ENCODE results near the gene MDM4.

Gene MDM4

DNA sequence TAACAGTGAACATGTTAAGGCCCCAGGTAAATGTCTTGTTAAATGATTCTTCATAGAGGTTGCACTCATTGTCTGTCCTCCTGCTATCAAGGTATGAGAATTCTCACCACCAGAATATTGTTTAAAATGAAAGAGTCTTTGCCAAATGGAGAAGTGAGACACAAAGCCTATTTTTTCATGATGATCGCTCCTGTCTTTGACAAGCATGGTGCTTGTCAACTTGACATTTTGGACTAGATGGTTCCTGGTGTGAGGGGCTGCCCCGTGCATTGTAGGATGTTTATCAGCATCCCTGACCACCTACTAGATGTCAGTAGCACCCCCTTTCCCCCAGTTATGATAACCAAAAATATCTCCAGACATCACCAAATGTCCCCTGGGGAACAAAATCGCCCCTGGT lies 65.6 kb downstream of the MDM4 start:
- no peak for DNase-seq

DNA sequence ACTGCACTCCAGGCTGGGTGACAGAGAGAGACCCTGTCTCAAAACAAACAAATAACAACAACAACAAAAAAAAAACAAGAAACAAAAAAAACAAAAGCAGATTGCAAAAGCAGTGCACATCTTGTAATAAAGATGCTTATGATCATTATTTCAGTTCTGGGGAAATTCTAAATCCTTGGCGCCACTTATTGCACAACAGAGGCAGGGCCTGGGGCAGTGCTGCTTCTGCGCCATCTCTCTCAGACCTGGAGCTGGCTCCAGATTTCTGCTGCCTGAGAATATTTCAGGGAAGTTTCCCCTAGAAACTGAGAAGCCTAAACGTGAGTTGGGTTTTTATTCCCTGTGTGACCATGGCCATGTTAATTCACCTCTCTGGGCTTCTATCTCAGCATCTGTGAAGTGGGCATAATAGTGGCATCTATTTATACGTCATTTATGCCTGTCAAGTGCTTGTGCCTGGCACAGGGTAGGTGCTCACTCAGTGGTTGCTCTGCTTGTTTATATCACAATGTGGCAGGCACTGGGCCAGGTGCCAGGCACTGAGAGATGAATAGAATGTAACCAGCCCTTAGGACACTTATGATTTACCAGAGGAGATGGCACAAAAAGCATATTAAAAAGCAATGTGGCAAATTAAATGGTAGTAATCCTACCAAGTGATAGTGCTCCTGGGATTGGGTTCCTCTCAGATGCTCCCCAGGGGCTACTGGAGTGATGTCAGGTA lies 67.9 kb downstream of the MDM4 start:
- no peak for DNase-seq

DNA sequence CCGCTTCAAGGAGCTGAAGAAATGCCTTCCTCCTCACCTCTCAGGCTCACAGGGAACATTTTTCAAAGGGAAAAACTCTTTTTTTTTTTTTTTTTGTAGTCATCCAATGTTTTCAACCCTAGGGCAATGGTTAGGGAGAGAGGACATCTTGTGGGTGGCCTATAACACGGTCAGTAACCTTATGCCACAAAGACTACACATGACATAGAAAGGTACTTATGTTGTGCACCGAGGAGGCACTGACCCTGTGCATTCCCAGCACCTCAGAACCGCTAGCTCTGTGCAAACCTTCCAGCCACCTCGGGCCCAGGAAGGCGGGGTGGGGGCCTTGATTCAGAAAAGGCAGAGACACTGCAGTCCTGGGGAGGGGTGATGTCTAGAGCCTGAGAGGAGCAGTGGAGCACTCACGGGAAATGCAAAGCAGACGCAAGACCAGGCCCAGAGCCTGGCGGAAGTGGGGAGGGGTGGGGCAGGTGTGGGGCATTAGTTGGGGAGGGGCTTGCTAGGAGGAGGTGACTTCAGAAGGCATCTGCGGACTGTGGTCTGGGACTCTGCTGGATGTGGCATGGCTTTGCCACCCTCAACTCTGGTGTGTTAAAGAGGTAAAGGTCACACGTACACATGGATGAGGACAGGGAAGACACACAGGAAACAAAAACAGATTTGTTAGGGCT lies 68.6 kb downstream of the MDM4 start:
- peak; percentile 33 for DNase-seq

DNA sequence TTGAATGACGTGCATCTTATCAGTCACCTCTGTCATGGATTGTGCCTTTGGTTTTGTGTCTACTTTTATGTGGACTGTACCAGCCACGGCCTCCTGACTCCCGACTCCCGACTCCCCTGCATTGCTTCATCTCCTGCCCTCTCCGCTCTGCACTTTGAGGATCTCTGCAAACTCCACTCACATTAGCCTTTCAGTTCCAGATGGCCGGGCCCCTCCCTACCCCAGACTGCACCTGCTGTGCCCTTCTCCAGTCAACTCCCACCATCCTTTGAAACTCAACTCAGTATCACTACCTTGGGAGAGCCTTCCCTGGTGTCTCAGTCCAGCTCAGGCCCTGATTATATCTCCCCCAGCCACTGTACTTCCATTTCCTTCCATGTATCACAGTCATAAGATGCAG lies 71.4 kb downstream of the MDM4 start:
- no peak for DNase-seq

DNA sequence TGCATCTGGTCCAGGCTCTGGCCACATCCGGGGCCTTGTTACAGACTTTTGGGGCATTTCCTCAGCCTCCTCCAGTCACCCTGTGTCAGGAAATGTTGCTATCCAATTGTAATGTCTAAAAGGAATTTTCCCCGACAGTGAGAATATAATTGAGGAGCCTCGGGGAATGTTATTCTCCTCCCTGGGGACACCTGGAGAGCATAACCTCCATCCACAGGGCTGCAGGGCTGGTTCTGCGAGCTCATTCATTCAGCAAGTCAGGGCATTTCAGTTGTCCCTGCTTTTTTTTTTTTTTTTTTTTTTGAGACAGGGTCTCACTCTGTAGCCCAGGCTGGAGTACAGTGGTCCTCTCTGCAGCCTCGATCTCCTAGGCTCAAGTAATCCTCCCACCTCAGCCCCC lies 72.6 kb downstream of the MDM4 start:
- no peak for DNase-seq

DNA sequence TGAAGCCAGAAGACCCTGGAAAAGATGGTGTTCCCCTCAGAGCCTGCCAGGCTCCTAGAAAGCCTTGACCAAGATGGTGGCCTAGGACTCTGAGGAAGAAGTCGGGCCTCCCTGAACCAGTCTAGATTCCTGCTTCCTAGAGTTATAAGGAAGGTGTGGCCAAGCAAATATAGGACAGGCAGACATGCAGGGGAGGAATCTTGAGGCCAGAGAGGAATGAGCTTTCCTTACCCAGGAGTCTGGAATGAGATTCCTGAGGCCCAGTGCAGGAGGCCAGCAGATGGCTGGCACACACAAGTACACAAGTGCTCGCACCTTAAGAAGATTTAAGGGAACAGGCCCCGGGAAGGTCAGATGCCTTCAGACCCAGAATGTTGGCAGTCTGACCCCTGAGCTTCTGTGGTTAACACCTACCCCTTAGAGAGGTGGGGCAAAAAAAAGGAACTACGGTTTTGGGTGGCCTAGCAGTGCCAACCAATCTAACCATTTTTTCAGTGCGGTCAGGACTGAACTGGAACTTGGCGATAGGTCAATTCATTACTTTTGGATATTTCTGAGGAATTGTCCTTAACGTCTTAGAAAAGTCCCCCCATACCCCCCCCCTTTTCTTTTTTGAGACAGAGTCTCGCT lies 73.3 kb downstream of the MDM4 start:
- no peak for DNase-seq

DNA sequence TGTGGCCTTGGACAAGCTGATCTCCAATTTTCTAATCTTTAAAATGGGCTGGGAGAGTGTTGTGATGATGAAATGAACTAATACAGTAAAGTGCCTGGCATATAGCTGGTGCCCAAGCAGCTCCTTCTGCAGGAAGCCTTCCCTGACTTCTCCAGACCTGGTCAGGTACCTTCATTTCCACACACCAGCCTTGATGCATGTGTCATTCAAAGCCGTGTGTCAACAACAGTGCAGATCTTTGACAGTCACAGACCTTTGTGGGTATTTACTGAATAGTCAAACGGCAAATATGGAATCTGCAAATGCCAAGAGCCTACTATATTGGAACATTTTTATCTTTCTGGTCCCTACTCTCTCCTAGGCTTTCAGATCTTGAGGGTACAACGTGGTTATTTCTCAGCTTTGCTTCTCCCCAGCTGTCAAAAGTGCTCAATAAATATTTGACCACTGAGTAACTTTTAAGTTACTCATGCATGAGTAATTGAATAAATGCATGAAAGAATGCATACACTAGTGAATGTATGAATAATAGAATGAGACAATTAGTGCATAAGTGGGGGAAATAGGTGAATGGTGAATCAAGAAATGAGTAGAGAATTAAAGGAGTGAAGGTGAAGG lies 75.4 kb downstream of the MDM4 start:
- no peak for DNase-seq

DNA sequence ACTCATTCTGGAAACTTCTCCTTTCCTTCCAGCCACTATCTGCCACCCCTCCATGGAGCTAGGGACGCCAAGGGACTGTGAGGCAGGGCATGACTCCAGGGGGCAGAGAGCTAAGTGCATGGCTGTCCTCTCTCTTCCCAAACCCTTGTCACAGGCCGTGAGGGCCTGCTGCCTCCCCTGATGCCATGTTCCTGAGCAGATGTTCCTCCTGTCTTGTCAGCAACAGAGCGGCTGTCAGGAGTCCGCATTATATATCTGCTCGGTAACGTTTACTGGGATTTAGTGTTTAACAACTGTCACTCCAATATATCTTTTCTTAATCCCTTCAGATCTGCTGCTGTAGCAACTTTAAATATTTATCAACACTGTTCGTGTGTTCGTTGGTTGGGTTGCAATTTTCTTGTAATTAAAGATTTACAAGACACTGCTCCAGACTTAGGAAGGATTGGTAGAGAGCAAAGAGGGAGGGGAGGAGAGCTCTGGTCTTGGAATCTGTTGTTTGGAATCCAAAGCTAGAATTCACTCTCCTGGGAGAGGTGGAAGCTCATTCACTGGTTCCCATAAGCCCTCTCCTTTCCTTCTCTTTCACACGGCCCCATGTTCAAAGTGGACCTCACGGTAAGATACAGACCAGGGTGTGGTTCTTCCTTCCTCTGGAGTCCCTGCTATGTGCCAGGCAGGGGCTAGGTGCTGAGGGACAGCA lies 76.2 kb downstream of the MDM4 start:
- DNase-seq = no peak

DNA sequence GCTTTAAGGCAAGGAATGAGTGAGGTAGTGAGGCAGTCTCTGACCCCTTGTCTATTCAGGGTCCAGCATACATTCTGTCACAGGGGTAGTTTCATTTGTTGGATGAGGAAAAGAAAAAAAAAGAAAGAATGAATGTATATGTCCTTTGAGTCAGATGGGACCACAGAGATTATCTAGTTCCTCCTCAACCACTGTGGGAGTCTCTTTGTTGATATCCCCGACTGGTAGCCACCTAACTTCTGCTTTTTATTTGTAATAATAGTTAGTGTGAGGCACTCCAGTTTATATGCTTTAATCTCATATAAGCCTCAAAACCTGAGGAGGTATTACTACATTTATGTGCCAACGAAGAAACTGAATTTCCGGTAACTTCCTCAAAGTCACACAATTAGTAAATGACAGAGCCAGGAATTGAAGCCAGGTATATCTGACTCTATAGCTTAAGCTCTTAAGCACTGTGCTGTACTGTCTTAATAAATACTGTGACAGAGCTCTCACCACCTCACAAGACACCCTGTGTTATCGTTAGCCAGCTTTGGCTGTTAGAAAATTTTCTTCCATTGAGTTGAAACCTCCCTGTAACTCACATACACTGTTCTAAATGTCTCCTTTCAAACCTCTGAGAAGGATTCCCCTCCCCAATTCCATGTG lies 82.2 kb downstream of the MDM4 start:
- no peak for DNase-seq

DNA sequence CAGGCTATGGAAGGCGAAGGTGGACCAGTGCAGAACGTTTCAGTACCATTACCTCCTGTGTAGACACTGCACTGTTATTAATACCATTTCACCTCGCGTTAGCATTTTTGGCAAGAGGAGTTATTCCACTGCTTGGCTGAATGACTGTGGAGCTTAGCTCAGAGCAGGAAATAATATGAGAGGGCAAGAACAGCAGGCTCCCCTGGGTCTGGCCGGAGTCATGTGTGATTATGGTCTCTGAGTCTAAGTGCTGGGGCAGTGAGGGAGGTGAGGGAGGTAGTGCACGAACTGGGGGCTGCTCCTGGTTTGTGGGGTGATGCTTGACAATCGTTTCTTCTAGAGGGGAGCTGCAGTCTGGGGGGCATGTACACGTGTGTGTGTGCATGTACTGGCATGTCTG lies 82.9 kb downstream of the MDM4 start:
- DNase-seq = no peak

DNA sequence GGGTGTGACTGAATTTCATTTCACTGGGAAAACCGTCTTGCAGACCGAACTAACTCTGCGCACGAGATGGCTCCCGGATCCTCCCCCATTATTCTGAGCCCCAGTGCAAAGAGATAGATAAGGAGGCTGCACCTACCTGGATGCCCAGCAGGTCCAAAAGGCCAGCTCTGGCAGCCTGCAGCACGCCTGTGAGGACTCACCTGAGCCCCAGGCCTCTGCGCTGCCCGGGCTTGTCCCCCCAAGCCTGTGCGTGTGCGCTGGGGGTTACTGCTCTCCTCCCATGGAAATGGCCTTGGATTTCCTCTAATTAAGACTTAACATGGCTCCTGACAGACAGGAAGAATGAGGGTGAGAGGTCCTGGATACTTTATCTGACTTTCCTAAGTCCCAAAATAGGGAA lies 83.4 kb downstream of the MDM4 start:
- DNase-seq = no peak

DNA sequence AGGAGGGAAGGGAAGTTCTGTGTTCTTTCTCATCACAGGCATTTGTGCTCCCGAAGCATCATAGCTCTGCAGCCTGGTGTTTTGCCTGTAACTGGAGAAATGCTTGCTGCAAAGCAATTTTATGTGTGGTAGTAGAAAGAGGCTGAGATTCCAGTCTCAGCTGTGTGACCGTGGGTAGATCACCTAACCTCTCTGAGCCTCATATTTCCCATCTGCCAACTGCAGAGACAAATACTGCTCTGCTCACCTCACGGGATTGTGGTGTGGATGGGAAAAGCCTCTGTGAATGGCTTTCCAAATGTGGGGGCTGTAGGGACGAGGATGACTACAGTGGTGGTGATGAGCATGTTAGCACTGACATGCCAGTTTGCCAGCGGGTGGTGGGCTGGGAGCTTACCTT lies 84.0 kb downstream of the MDM4 start:
- DNase-seq = no peak

DNA sequence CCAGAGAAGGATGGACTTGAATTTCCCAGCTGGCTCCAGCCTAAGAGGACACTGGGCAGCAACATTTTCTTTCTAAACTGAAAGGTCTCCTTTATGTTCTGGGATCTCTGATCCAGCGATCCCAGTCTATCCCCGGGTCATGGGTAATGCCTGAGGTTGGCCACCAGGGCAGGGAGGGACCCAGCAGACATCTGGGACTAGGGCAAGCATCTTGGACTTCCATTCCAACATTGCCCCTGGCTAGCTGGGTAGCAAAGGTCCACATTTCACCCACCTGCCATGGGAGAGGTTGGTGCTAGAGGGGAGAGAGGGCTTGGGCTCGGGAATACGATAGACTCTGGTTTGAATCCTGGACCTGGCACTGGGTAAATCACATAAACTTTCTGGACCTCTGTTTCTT lies 84.8 kb downstream of the MDM4 start:
- no peak for DNase-seq

DNA sequence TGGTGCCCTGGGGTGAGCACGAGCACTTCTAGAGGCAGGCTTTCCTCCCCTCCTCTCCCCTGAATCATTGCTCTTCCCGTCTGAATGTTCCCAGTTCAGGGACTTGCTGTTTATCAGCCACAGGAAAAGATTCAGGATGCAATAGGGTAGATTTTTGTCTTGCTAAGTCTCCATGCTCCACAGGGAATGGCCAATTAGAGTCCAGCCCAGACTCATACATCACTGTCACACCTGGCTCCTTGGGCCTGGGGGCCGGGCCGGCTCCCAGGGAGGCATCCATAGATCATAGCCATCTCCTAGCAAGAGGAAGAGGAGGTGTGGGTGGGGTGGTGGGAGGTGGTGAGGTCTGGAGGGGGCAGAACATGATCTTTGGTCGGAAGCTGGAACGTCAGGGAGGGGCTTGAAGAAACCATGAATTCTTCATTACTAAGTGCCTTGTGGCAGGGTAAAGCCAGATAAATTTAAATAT lies 85.9 kb downstream of the MDM4 start:
- DNase-seq = no peak

DNA sequence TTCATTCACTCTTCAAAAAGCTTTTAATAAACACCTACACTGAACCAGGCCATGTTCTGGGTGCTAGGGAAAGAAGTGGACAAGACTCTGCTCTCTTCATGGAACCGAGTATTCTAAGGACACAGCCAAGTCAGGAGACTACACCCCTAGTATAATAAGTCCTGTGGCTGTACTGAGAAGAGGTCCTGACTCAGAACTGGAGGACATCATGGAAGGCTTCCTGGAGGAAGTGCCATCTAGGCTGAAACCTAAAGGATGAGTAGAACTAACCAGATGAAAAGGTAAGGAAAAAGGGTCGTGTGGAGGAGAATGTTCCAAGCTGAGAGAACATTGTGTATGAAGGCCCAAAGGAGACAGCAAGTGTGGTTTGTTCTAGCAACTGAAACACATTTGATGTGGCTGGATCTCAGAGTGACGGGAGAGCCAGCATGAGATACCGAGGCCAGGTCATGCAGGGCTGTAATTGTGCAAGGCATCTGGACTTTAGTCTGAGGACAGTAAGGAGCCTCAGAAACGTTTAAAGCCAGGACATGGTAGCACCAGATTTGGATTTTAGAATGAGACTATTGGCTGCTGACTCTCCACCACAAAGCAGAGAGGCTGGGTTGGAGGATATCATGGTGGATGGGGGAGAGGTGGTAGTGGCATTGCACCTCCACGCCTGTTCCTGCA lies 86.8 kb downstream of the MDM4 start:
- DNase-seq = no peak

DNA sequence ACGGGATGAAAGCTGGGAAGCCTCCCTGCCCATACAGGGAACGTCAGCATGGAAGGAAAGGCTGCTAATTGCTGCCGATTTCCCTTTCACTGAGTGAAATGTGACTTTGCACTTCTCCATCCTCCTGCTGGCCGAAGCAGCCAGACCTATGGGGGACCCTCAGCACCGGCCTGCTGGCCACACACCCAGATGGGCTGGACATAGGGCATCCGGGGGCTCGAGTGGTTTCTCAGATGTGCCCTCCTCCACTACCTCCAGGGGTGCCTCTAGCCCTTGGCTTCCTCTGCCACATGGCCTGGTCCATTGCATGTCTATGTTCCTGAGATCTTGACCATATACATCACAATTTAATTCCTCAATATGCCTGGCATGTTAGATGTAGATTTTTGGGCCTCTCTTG lies 89.6 kb downstream of the MDM4 start:
- DNase-seq = no peak
